Activated CD4-positive, CD25-positive, alpha-beta regulatory T cell treated with anti-CD3 and anti-CD28 coated beads, Interleukin-2, amount 50 U/mL, for 24 hours (primary cell): ENCODE data around the gene KIF2C.
"Not testable (repeated sequence)": the region's sequence is repeated elsewhere in the genome, so short reads cannot be mapped to it uniquely, and the experiment has no call there.

Source experiments
- ATAC-seq, 2 donors: fragments of 150-1000 bp; cut with Tn5 transposase; one replicate each; pipeline ENCODE4 v1.10.0; 2021; ENCODE audit warnings: mild to moderate bottlenecking in 1 of 2, moderate library complexity in 1 of 2

The KIF2C gene

GRCh38 chr1:44798481-44799365 lies 59.1 kb downstream of the KIF2C start:
- no peak for ATAC-seq

DNA sequence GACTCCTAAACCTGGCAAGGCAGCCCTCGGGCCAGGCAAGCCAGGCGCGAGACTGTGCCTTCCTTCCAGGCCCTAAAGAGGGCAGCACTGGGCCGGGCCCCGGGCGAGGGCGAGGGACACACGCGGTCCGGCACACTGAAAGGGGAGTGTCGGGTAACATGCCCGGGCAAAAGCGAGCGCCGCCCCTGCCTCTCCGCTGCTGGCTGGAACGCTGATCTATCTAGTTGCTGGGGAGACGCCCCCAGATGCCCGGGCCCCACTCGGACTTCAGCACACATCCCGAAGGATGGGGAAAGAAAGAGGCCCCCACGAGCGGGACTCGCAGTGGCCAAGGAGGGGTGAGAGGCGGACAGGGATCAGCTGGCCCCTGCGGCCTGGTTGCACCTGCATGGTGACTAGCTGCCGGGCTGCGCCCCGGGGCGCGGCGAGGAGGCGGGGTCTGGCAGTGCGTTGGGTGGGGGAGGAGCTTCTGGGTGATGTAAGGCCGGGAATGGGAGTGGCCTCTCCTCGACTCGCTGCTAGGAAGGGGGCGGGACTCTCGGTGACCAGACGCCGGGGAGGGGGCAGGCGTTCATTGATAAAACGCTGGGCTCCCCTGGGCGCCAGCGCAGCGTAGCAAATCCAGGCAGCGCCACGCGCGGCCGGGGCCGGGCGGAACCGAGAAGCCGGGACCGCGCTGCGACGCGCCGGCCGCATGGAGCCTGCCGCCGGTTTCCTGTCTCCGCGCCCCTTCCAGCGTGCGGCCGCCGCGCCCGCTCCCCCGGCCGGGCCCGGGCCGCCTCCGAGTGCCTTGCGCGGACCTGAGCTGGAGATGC lies 60.3 kb downstream of the KIF2C start, which contains the start of gene PLK3:
TSS of gene PLK3 (plus strand) at position 608 of the 815 bp plus-strand sequence. CDS start at position 695, 87 bp downstream.
- ATAC-seq = peak; percentile 78 to 83

DNA sequence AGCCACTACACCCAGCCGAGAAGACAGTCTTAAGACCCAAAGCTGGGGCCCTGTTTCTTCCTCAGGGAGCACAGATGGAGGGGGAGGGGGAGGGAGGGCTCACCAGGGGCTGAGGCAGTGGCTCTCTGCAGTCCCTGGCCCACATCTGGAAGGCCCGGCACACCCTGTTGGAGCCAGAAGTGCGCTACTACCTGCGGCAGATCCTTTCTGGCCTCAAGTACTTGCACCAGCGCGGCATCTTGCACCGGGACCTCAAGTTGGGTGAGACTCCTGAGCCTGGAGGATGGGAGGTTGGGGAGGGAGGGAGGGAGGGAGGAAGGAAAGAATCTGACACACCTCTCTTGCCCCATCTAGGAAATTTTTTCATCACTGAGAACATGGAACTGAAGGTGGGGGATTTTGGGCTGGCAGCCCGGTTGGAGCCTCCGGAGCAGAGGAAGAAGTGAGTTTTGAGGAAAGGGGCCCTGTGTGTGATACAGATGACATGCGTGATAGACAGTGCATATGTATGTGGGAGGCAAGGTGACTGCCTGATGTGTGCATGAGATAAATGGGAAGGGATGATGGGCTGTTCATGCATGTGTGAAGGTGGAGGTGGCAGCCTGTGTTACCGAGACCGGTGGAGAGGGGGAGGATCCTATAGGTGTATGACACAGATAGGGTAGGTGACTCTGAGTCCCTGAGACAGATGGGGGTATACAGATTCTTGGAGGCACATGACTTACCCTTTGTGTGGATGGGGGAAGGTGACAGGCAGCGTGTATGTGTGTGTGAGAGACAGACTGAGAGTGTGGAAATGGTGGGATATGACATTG lies 62.1 kb downstream of the KIF2C start:
- ATAC-seq = peak; percentile 7 to 27

DNA sequence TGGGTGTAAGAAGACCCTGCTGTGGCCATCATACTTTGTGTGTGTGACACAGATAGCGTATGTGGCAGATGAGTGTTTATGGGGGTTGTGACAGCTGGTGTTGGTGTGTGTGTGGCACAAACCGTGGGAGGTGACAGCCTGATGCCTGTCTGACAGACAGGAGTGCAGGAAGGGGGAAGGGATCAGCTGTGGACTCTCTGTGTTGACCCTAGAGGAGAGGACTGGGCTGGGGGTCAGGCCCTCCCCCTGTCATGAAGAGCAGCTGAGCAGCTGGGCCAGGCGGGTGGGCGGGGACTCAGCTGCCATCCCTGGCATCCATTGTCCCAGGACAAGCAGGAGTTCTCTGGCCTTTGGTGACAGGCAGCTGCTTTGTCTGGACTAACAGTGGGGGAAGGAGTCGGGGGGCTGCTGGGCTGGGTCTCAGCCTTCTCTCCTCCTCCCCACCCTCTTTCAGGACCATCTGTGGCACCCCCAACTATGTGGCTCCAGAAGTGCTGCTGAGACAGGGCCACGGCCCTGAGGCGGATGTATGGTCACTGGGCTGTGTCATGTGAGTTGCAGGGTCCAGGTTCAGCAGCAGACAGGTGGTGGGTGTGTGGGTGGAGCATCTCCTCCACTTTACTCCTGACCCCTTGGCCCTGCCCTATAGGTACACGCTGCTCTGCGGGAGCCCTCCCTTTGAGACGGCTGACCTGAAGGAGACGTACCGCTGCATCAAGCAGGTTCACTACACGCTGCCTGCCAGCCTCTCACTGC lies 62.8 kb downstream of the KIF2C start:
- no peak for ATAC-seq

DNA sequence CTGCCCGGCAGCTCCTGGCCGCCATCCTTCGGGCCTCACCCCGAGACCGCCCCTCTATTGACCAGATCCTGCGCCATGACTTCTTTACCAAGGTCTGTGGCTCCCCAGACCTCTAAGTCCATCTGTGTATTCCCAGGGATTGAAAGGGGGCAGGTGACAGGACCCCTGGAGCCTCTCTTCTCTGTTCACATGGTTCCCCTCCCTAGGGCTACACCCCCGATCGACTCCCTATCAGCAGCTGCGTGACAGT lies 63.4 kb downstream of the KIF2C start:
- ATAC-seq = no peak

DNA sequence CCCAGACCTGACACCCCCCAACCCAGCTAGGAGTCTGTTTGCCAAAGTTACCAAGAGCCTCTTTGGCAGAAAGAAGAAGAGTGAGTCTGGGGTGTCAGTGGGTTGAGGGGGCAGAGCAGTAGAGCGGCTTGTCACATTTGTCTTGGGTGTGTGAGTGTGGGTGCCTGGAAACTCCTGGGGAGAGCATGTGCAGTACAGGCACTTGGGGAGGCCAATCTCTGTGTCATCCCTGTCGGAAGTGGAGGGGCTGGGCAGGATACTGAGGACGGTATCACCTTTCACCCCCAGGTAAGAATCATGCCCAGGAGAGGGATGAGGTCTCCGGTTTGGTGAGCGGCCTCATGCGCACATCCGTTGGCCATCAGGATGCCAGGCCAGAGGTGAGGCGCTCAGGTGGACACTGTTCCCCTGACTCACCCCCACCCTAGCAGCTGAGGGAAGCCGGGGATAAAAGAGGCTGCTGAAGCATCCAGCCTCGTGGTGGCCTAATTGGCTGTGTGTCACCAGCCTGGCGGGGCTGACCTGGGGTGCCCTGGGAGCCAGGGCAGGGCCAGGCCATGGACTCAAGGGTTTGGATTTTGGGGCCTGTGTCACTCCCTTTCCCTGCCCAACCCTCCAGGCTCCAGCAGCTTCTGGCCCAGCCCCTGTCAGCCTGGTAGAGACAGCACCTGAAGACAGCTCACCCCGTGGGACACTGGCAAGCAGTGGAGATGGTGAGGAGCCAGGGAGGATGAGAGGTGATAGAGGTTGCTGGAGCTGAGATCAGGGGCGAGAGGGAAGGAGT lies 63.9 kb downstream of the KIF2C start:
- no peak for ATAC-seq

- ATAC-seq = no peak
Observed at GRCh38 chr1:44805311-44806024, 65.8 kb downstream of the KIF2C start.

DNA sequence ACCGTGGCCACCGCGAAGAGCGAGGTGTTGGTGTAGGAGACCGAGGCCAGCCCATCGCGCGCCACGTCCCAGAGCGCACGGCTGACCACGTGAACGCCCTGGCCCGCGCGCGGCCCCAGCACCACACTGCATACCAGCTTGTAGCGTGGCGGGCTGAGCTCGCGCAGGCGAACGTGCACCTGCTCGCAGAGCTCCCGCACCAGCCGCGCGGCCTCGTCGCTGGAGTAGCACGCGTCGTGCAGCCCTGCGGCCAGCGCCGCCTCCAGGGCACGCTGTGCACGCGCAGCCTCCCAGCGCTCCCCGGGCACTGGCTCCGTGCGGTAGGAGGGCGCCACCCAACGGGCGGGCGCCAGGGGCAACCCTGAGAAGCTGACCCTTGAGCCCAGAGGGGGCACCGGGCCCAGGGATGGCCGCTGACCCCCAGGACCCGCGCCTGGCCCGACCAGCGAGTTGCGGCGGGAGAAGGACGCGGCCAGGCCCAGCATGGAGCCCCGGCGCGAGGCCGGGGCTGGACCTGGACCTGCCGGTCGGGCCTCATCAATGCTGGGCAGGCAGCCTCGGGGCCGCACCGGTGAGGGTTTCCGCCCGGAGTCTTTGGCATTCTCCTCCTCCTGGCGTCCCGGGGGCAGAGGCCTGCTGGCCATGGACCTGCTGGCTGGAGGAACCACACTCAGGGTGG lies 66.5 kb downstream of the KIF2C start:
- ATAC-seq = no peak

DNA sequence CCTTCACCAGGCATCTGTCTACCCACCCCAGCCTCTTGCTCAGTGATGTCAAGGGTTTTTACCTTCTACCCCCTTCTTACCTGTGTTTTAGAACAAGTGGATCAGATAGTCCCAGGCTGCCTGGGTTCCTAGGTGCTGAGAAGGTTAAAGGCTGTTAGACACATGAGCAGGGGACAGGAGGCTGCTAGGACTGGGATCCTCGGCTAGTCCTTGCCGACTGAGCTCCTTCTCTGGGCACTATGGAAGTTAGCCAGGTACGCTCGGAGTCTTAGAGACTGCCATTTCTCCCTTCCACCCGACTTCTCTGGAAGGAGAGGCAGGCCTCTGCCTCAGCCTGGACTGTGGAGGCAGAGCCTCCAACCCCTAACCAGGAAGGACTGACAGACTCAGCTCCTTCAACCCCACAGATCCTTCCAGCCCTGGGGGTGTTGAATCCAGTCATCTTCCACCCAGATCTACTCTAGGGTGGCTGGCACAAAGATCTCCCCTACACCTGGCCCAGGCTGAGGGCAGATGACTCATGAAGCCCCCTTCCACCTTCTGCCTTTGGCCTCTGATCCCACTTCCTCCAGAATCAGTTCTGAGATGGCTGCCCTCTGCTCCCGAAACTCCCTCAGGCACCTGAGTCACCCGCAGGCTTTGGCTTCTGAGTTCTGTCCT lies 67.2 kb downstream of the KIF2C start, which contains the start of gene DYNLT4:
TSS of gene DYNLT4 (minus strand) at position 648 of the 660 bp plus-strand sequence. CDS start 683 bp downstream, outside the sequence.
- peak; percentile 1 to 2 for ATAC-seq

DNA sequence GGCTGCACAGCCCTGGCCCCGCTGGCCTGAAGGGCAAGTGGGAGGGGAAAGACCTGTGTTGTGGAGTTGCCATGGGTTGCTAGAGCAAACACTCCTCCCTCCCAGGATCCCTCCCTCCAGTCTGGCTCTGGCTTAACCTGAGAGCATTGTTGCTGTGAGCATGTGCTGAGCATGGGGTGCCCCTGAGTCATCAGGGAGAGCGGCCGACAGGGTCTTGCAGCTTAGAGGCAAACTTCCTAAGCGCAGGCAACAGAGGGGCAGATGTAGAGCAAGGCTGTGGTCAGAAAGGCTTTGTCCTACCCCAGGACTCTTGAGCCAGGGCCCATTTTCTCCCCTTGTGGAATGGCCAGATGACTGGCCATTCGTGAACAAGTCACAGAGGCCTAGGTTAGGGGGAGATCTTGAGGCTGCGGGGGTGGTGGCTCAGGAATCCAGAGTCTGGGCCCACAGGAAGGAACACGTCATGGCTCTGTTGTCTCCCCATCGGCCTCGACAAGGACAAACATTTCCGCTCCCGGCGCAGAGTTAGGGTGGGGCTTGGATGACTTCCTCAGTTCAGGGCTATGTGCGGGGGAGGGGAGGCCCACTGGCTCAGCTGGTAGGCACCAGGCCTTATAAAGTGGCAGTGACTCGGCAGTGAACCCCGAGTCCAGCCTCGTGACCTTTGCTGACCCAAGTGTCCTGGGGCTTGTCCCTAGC lies 67.9 kb downstream of the KIF2C start:
- peak; percentile 55 to 57 for ATAC-seq

DNA sequence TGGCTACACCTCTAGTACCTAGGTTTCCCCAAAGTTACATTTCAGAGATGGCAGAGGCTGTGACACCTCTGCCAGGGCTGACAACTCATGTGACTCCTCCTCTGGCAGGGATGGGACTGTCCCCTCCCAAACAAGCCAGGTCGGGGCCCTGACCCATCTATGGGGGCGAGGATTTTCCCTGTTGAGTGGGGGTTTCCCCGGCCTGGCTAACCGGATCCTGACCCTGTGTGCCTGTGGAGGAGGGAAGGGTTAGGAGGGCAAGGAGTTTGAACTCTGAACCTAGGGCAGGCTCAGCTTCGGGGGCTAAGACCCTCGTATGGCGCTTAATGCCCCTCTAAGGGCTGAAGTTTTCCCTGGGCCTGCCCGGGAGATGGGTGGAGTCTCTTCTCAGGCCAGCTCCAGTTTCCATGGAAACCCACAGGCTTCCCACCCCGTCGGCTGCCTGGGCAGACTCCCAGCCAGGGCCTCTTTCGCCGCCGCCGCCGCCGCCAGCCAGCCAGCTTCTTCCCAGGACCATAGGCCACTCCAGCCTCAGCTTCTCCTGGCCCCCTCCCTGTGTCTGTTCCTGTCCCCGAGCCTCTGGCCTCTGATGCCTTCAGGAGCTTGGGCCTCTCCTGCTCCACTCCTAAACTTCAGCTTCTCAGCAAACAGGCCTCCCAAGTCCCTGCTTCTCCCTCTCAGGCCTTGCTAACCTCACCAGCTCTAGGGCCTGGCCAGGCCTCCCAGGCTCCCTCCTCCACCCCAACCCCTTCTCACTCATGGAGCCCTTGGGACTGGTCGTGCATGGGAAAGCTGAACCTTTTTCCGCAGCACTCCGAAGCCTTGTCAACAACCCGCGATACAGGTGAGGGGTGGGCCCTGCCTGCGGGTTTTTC lies 68.7 kb downstream of the KIF2C start, which contains the start of gene BTBD19:
TSS of gene BTBD19 (plus strand) at position 461 of the 875 bp plus-strand sequence. CDS start at position 759, 298 bp downstream.
- peak; percentile 53 to 54 for ATAC-seq

GRCh38 chr1:44808938-44809917 lies 69.6 kb downstream of the KIF2C start:
- ATAC-seq = peak; percentile 71 to 72

GRCh38 chr1:44810101-44810761 lies 70.6 kb downstream of the KIF2C start:
- no peak for ATAC-seq

GRCh38 chr1:44810762-44811105 lies 71.1 kb downstream of the KIF2C start:
- not testable (repeated sequence) for ATAC-seq

DNA sequence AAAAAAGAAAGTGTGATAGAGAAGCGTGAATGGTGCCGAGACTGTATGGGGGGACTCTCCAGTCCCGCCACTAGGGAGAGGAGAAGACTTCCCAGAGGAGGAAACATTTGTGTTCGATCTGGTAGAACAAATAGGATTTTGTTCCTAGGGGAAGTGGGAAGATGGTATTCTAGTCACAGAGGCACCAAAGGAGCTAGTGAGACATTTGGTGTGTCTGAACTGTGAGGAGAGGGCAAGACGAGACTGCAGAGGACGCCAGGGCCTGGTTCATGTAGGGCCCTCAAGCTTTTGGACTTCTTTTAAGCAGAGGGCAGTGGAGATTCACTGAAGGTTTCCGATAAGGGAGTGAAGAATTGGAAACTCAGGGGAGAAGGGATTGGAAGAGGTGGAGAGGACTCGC lies 71.6 kb downstream of the KIF2C start:
- no peak for ATAC-seq
